HG02642 (cell line): ENCODE data around the gene MRPL2.
"Not testable (repeated sequence)": the region's sequence is repeated elsewhere in the genome, so short reads cannot be mapped to it uniquely, and the experiment has no call there.

ENCODE experiments used
- ATAC-seq: cut with Tn5 transposase; IDR thresholded peaks from one replicate; pipeline ENCODE4 v1.9.1; 2021; ENCODE audit warnings: mild to moderate bottlenecking; ENCODE audit not compliant: unreplicated experiment, poor library complexity

The MRPL2 gene

DNA sequence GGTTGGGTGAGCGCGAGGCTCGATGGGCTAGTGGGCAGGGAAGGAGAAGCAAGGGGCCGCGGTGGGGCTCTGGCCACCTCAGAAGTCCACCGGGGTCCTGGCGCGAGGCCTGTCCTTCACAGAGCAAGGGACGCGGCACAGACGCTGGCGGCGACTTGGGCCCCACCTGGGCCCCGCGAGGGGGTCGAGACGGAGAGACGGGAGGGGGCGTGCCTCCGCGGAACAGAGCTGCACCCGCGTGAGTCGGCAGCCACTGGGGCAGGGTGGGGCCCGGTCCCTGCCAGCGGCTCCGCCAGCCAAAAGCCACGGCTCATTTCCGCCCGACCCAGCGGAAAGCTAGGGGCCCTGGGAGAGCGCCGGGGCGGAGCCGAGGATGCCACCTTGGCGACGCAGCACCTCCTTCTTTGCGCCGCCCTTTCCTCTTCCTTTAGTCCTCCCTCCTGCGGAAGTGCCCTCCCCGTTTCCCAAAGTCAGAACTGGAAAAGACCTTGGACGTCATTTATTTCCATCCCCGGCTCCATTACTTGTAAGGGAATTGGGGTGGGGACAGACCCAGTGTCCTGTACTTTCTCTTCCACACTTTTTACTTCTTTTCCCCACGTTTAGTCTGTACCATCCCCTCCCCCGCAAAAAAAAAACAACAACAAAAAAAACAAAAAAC, 5.6 kb downstream of the MRPL2 start, which contains the start of gene CUL7:
Gene CUL7 (minus strand): TSS at position 307 of the 661 bp plus-strand sequence. CDS start 1,063 bp downstream, outside the sequence.
- ATAC-seq: peak; percentile 89

- ATAC-seq: peak; percentile 14
Measured at GRCh38 chr6:43052842-43053544, 6.2 kb downstream of the MRPL2 start.

GRCh38 chr6:43052225-43052841, 6.9 kb downstream of the MRPL2 start:
- no peak for ATAC-seq

DNA sequence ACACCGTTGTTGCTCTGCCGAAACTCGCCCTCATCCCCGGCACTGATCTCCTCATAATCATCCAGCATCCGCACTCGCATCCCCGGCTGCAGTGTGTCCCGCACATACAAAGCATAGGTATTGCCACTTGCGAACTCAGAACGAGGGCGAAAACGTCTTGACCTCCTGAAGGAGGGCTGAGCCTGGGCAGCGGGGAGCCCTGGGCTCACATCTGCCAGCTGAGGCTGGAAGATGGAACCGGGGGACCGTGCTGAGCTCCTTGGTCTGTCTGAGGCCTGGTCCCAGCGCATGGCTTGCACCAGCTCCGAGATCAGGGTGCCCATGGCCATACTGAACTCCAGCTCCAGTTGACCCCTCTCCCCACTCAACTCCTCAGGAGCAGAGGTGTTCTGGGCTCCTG, 8.3 kb downstream of the MRPL2 start:
- ATAC-seq: no peak

- ATAC-seq: no peak
Measured at GRCh38 chr6:43047998-43048397, 11.2 kb downstream of the MRPL2 start.

DNA sequence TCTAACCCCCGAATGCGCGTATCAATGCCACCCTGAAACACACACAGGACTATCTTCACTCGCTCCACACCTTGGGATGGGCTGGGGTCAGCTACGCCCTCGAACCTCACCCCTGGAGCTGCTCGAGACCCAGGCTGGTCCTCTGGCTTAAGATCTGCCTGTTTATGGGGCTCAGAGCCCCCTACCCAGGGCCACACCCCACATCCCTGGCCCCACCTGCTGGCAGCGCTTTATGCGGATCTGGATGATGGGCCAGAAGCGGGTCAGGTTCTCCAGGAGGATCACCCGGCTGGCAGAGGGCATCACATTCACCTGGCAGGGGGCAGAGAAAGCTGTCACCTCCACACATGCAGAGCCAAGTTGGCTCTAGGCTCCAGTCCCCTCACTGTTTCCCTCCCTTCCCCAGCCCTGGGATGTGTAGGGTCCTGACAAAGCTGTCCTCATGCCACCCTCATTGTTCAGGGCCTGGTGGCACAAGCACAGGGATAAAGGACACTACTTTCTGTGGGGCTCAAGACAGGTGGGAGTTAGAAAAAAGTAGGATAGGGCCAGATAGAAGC, 13.8 kb downstream of the MRPL2 start:
- no peak for ATAC-seq

DNA sequence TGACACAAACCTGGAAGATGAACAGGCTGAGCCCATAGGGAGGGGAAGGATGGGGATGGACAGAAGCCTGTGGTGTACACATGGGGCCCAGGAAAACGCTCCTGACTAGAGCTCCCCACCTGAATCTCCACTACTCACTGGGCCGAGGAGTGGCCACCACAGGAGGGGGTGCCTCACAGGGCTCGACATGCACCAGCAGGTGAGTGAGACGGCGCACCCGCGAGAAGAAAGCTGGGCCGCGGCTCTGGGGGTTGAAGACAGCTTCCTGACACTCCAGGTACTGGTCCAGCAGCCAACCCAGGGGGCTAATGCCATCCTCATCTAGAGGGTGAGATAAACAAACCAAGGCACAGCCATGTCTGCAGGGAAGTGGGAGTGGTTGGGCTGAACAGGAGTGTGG, 15.9 kb downstream of the MRPL2 start:
- no peak for ATAC-seq

DNA sequence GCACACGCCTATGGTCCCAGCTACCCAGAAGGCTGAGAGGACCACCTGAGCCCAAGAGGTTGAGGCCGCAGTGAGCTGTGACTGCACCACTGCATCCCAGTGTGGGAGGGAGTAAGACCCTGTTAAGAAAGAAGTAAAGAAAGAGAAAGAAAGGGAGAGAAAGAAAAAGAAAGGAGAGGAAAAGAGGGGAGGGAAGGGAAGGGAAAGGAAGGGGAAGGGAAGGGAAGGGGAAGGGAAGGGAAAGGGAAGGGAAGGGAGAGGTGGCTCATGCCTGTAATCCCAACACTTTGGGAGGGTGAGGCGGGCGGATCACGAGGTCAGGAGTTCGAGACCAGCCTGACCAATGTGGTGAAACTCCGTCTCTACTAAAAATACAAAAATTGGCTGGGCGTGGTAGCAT, 17.8 kb downstream of the MRPL2 start:
- not testable (repeated sequence) for ATAC-seq

DNA sequence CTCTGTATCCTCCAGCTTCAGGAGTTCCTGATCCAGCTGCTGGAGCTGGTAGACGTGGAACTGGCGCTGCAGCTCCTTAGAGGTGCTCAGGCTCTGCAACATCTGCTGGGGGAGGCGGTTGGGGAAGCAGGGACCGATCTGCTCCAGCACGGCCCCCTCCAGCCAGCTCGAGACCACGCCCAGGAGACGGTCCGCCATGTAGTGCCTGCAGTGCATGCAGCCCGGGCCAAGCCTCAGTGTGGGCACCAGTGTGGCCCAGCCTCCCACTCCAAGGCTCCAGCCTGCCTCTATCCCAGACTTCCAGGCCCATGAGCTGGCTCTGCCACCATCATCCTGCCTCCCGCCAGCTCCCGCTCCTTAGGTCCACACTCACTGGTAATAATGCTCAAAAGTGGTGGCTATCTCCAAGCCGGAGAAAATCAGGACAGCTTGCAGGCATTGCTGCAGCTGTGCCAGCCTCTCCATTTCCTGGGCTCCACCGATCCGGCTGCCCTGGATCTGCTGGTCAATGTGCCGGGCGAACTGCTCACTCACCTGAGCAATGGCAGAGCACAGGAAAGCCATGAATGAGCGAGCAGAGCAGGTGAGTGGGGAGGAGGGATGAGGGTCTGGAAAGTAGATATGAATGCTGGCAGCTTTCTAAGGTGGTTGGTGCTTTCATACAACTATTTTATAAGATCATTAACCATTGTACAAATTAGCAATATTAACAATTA, 18.5 kb downstream of the MRPL2 start:
- ATAC-seq: no peak

DNA sequence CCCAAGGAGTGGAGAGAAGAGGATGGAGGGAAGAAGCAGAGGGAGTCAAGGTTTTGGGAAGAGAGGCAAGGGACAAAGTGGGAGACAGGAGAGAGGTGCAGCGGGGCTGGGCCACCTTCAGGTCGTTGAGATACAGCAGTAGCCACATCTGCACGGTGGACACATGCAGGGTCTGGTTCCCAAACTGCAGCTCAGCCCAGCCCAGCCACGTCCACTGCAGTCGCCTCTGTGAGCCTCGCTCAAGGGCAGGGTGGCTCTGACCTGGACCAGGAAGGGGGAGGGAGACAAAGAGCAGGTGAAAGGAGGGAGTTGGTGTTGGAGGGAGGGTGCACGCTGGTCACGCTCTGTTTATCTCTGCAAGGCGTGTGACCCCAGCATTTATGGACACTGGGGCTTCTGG, 20.5 kb downstream of the MRPL2 start:
- ATAC-seq: no peak

DNA sequence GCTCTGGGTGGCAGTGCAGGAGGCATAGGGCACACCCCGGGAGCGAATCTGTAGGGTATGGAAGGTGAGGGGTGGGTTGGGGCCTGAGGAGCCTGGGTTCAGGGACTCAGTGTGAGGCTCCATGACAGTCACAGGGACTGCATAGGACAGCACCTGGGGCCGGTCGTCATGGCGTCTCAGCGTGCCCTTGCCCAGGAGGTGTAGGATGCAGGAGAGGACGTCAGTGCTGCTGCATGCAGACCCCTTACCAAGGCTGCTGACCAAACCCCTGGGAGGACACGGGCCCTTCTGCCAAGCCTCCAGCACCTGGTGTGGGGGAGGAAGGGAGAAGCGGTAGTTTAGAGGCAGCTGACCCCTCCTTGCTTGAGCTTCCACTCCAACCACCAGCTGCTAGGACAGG, 21.5 kb downstream of the MRPL2 start:
- ATAC-seq: no peak

- no peak for ATAC-seq
Measured at GRCh38 chr6:43037197-43037596, 22.0 kb downstream of the MRPL2 start.

- no peak for ATAC-seq
Measured at GRCh38 chr6:43036712-43037111, 22.5 kb downstream of the MRPL2 start.

GRCh38 chr6:43035495-43036194, 23.6 kb downstream of the MRPL2 start:
- no peak for ATAC-seq

DNA sequence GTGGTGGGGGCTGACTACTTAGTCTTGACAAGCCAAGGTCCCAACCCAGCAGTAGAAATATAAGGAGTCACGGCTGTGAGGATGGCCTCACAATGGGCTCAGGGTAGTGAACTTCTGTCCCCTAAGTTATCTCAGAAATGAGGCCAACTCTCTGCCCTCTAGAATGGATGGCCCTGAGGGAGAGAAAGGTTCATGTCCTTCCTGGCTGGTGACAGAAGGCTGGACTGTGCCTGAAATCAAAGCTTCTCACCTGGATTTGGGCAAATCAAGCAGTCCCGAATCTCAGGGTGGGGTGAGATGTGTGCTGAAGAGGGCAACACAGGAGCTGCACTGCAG, 25.1 kb downstream of the MRPL2 start:
- no peak for ATAC-seq

GRCh38 chr6:43033496-43034189, 25.6 kb downstream of the MRPL2 start:
- ATAC-seq: no peak

DNA sequence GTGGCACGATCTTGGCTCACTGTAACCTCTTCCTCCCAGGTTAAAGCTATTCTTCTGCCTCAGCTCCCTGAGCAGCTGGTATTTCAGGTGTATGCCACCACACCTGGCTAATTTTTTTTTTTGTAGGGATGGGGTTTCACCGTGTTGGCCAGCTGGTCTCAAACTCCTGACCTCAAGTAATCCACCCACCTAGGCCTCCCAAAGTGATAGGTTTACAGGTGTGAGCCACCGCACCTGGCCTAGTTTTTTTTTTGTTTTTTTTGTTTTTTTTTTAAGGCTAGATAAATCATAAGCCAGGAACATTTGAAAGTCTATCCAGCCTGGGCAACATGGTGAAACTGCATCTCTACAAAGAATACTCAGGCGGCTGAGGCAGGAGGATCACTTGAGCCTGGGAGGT, 26.9 kb downstream of the MRPL2 start:
- no peak for ATAC-seq

DNA sequence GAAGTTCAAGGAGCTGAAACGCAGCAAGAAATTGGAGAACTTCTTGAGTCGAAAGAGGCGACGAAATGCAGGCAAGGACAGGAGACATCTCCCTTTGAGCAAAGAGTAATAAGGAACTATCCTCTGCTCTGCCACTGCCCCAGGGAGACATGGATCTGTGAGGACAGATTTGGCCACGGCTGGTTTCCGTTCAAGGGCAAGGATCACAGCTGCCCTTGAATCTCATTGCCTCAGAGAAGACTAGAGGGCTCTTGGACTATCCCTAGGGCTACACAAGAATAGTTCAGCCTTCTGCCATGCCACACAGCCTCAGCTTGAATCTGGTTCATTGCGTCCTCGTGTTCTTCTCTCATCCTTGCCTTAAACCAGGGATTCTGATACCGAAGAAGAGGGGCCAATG, 30.1 kb downstream of the MRPL2 start:
- ATAC-seq: no peak

- no peak for ATAC-seq
Measured at GRCh38 chr6:43026365-43026764, 32.9 kb downstream of the MRPL2 start.

GRCh38 chr6:43024436-43024835, 34.8 kb downstream of the MRPL2 start:
- ATAC-seq: no peak
